Ishikawa (cell line): ENCODE results near the gene KDM5A.

Experiments
- CEBPB ChIP-seq: IDR thresholded peaks from 2 replicates; pipeline ENCODE4 v1.6.1; 2012
- CREB1 ChIP-seq: IDR thresholded peaks from 2 replicates; pipeline ENCODE4 v1.6.1; 2012; ENCODE audit warnings: low read depth
- EGR1 ChIP-seq: IDR thresholded peaks from 2 replicates; pipeline ENCODE4 v1.6.1; 2012
- EP300 ChIP-seq: IDR thresholded peaks from 2 replicates; pipeline ENCODE4 v1.6.1; 2012; ENCODE audit warnings: borderline replicate concordance
- FOXM1 ChIP-seq: IDR thresholded peaks from 2 replicates; pipeline ENCODE4 v1.6.1; 2012; ENCODE audit warnings: low read depth, borderline replicate concordance
- NFIC ChIP-seq: IDR thresholded peaks from 2 replicates; pipeline ENCODE4 v1.6.1; 2012
- RAD21 ChIP-seq: IDR thresholded peaks from 2 replicates; pipeline ENCODE4 v1.6.1; 2012; ENCODE audit warnings: low read depth
- TAF1 ChIP-seq: IDR thresholded peaks from 2 replicates; pipeline ENCODE4 v1.6.1; 2012; ENCODE audit warnings: low read depth, mild to moderate bottlenecking
- TCF12 ChIP-seq: IDR thresholded peaks from 2 replicates; pipeline ENCODE4 v1.6.1; 2012; ENCODE audit warnings: low read depth
- TEAD4 ChIP-seq: IDR thresholded peaks from 2 replicates; pipeline ENCODE4 v1.6.1; 2012
- YY1 ChIP-seq: IDR thresholded peaks from 2 replicates; pipeline ENCODE4 v1.6.1; 2012; ENCODE audit warnings: low read depth
- ZBTB7A ChIP-seq: IDR thresholded peaks from 2 replicates; pipeline ENCODE4 v1.6.1; 2012; ENCODE audit warnings: low read depth
- TF ChIP-seq, protein P1 (sequence below): IDR thresholded peaks from 2 replicates; pipeline ENCODE4 v1.6.1; 2012
- TF ChIP-seq, protein P2 (sequence below): IDR thresholded peaks from 2 replicates; pipeline ENCODE4 v1.6.1; 2012; ENCODE audit warnings: low read depth, mild to moderate bottlenecking
- TF ChIP-seq, protein P3 (sequence below): IDR thresholded peaks from 2 replicates; pipeline ENCODE4 v1.6.1; 2012

KDM5A gene

DNA sequence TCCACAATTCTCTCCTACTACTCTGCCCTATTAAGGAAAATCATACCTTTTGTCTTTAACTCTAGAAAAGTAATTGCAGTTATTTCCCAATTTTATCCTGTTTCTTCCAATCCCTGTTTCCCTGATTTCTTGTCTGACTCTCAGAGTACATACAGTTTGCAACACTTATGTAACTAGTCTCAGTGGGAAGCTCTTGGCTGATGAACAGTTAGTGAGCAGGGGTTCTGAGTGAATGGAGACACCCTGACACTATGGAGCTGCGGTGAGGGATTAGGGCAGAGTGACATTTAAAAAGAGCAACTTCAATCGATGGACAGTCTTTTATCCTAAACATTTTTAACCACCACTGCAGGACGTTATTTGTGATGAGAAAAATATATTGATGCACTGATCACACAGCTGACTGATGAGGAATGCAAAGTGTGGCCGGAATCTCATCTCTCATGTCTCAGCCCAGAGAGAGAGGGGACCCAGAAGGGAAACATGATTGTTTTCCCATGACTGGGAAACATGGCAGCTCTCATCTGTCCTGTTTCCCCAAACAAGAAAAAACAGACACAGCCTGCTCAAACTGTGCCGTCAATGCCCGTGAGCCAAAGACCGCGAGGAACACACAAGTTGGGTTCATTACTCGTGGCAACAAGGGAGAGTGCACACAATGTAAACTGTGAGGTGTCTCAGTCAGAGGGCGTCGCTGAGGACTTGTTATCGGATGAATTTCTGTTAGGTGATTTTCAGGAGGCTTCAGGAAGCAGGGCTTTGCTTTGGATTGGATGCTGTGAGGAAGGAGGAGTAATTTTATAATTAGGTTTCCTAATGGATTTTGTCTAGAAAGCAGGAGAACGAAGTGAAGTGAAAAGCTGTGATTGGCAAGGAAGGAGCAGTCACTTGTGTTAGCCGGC is 121.3 kb downstream of the KDM5A start:
- TF ChIP-seq, protein P1, sequence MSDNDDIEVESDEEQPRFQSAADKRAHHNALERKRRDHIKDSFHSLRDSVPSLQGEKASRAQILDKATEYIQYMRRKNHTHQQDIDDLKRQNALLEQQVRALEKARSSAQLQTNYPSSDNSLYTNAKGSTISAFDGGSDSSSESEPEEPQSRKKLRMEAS, result no peak
- TF ChIP-seq FOXM1 (no peak), CEBPB (no peak), ZBTB7A (no peak), YY1 (no peak), TEAD4 (no peak), EGR1 (no peak), NFIC (no peak), EP300 (no peak), TCF12 (no peak), TAF1 (no peak), RAD21 (no peak), CREB1 (no peak)
- TF ChIP-seq, protein P2, sequence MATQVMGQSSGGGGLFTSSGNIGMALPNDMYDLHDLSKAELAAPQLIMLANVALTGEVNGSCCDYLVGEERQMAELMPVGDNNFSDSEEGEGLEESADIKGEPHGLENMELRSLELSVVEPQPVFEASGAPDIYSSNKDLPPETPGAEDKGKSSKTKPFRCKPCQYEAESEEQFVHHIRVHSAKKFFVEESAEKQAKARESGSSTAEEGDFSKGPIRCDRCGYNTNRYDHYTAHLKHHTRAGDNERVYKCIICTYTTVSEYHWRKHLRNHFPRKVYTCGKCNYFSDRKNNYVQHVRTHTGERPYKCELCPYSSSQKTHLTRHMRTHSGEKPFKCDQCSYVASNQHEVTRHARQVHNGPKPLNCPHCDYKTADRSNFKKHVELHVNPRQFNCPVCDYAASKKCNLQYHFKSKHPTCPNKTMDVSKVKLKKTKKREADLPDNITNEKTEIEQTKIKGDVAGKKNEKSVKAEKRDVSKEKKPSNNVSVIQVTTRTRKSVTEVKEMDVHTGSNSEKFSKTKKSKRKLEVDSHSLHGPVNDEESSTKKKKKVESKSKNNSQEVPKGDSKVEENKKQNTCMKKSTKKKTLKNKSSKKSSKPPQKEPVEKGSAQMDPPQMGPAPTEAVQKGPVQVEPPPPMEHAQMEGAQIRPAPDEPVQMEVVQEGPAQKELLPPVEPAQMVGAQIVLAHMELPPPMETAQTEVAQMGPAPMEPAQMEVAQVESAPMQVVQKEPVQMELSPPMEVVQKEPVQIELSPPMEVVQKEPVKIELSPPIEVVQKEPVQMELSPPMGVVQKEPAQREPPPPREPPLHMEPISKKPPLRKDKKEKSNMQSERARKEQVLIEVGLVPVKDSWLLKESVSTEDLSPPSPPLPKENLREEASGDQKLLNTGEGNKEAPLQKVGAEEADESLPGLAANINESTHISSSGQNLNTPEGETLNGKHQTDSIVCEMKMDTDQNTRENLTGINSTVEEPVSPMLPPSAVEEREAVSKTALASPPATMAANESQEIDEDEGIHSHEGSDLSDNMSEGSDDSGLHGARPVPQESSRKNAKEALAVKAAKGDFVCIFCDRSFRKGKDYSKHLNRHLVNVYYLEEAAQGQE, result no peak
- TF ChIP-seq, protein P3, sequence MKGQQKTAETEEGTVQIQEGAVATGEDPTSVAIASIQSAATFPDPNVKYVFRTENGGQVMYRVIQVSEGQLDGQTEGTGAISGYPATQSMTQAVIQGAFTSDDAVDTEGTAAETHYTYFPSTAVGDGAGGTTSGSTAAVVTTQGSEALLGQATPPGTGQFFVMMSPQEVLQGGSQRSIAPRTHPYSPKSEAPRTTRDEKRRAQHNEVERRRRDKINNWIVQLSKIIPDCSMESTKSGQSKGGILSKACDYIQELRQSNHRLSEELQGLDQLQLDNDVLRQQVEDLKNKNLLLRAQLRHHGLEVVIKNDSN, result no peak

DNA sequence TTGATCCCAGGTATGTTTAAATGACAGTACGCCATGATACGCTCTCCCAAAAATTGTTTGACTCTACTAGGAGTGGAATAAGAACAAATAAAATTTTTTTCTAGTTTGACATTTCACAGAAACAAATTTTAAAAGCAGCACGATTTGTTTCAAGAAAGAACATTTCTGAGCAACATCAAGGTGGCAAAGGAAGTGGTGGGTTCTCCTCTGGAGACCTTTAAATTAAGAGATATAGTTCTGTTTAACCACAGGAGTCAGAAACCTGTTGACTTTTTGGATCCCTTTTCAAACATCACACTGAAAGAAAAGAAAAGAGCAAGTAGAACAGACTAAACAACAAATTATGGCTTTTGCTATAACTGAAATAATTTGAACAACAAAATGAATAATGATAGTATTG is 124.0 kb downstream of the KDM5A start:
- no peak for TF ChIP-seq CEBPB
- no peak for TF ChIP-seq NFIC
- no peak for TF ChIP-seq TEAD4
- TF ChIP-seq RAD21, result no peak
- TF ChIP-seq, protein P1, result no peak
- TF ChIP-seq, protein P2, result no peak
- TF ChIP-seq, protein P3, result no peak
- TF ChIP-seq CREB1, result no peak
- no peak for TF ChIP-seq YY1

DNA sequence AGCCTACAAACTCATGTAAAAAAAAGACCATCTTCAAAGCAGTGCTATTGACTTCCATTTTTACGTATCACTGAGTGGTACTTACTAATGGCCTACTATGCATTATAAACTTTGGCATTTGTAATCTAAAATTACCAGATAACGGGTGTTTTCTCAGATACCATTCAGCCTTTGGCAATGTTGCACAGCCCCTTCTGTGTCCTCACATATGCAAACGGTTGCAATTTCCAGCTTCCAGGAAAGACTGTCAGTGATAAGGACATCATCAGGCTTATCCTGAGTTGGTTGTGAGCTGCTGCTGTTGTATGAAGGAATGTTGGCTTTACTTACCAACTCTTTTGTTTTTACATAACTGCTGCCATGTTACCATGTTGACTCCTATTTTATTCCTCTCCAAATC is 124.9 kb downstream of the KDM5A start:
- TF ChIP-seq TCF12, result no peak
- TF ChIP-seq, protein P3, result no peak
- TF ChIP-seq FOXM1, result no peak
- TF ChIP-seq RAD21, result no peak
- TF ChIP-seq CREB1, result no peak
- TF ChIP-seq ZBTB7A, result no peak
- TF ChIP-seq YY1, result no peak
- TF ChIP-seq NFIC, result no peak
- TF ChIP-seq CEBPB, result no peak
- TF ChIP-seq, protein P2, result no peak
- TF ChIP-seq EGR1, result no peak
- TF ChIP-seq EP300, result no peak
- no peak for TF ChIP-seq TEAD4
- TF ChIP-seq, protein P1, result no peak
- TF ChIP-seq TAF1, result no peak
